ENCODE data around the gene MUC21.
A peak's percentile ranks its signal among the peaks of the same experiment; 100 is the strongest.

MUC21 gene

GRCh38 chr6:30983439-30983838 is at the start of gene MUC21:
TSS of gene MUC21 (plus strand) at chr6:30983718. CDS start at chr6:30983959, 241 bp downstream.
- Mint-ChIP-seq H3K27me3 (ENCODE audit: low read depth) (no peaks in the 10 kb centered on the region), H3K9me3 (no peaks in the 10 kb centered on the region), H3K27ac (peak within 1 kb of the TSS in 1 of 3 experiments; percentile 18), H3K4me3 (peak within 1 kb of the TSS in 1 of 3 experiments; percentile 0), H3K4me1 (peaks cover 29% of the 10 kb centered on the region), H3K36me3 (ENCODE audit: low read depth) (no peaks in the 10 kb centered on the region)
- no peak for TF ChIP-seq CTCF (IDR thresholded peaks at IDR 0.05; ENCODE audit: unreplicated experiment in 3 of 3)

GRCh38 chr6:30935018-30935417 is 48.5 kb upstream of the MUC21 start:
- TF ChIP-seq CTCF (IDR thresholded peaks at IDR 0.05; ENCODE audit: unreplicated experiment in 3 of 3), result no peak
- peaks cover 38% of the 10 kb centered on the region for H3K27me3 Mint-ChIP-seq (ENCODE audit: low read depth)
- peaks cover 8% of the 10 kb centered on the region for H3K4me1 Mint-ChIP-seq
- no peaks in the 10 kb centered on the region for H3K9me3 Mint-ChIP-seq
- no peak overlapping the region for H3K27ac Mint-ChIP-seq
- no peaks in the 10 kb centered on the region for H3K36me3 Mint-ChIP-seq (ENCODE audit: low read depth)
- no peak overlapping the region for H3K4me3 Mint-ChIP-seq

- Mint-ChIP-seq H3K4me3 (no peak overlapping the region), H3K36me3 (ENCODE audit: low read depth) (no peaks in the 10 kb centered on the region), H3K27ac (no peak overlapping the region), H3K27me3 (ENCODE audit: low read depth) (peaks cover 43% of the 10 kb centered on the region), H3K9me3 (no peaks in the 10 kb centered on the region), H3K4me1 (peaks cover 8% of the 10 kb centered on the region)
- TF ChIP-seq CTCF (IDR thresholded peaks at IDR 0.05; ENCODE audit: unreplicated experiment in 3 of 3), result no peak
Measured at GRCh38 chr6:30937265-30937664, 46.3 kb upstream of the MUC21 start.

GRCh38 chr6:30938730-30939129 is 44.8 kb upstream of the MUC21 start:
- Mint-ChIP-seq H3K27me3 (ENCODE audit: low read depth) (peaks cover 53% of the 10 kb centered on the region), H3K4me1 (peaks cover 13% of the 10 kb centered on the region), H3K9me3 (no peaks in the 10 kb centered on the region), H3K4me3 (no peak overlapping the region), H3K27ac (no peak overlapping the region), H3K36me3 (ENCODE audit: low read depth) (no peaks in the 10 kb centered on the region)
- TF ChIP-seq CTCF (IDR thresholded peaks at IDR 0.05; ENCODE audit: unreplicated experiment in 3 of 3), result no peak

GRCh38 chr6:30939473-30939872 is 44.0 kb upstream of the MUC21 start:
- no peaks in the 10 kb centered on the region for H3K36me3 Mint-ChIP-seq (ENCODE audit: low read depth)
- H3K27me3 Mint-ChIP-seq (ENCODE audit: low read depth), result peaks cover 48% of the 10 kb centered on the region
- no peaks in the 10 kb centered on the region for H3K9me3 Mint-ChIP-seq
- TF ChIP-seq CTCF (IDR thresholded peaks at IDR 0.05; ENCODE audit: unreplicated experiment in 3 of 3), result no peak
- H3K27ac Mint-ChIP-seq, result no peak overlapping the region
- H3K4me3 Mint-ChIP-seq, result no peak overlapping the region
- H3K4me1 Mint-ChIP-seq, result peaks cover 13% of the 10 kb centered on the region

GRCh38 chr6:30940361-30940986 is 43.0 kb upstream of the MUC21 start, which contains the start of gene MUCL3:
TSS of gene MUCL3 (plus strand) at chr6:30940973. CDS start at chr6:30941000, 27 bp downstream.
- H3K4me3 Mint-ChIP-seq, result no peak within 1 kb of the TSS
- no peak within 1 kb of the TSS for H3K27ac Mint-ChIP-seq
- H3K9me3 Mint-ChIP-seq, result no peaks in the 10 kb centered on the region
- no peak for TF ChIP-seq CTCF (IDR thresholded peaks at IDR 0.05; ENCODE audit: unreplicated experiment in 3 of 3)
- no peaks in the 10 kb centered on the region for H3K36me3 Mint-ChIP-seq (ENCODE audit: low read depth)
- H3K4me1 Mint-ChIP-seq, result peaks cover 13% of the 10 kb centered on the region
- peaks cover 42% of the 10 kb centered on the region for H3K27me3 Mint-ChIP-seq (ENCODE audit: low read depth)

Data from nephron (organoid).